HepG2 (cell line): ENCODE measurements around the gene SYNGR4. TPM values are rescaled to one million over a fixed set of nuclear protein-coding genes. Genes with fewer than 3 reads are reported as not detected.

Experiments
- GMEB1 ChIP-seq: sonication (generic); formaldehyde crosslinking; IDR thresholded peaks from 2 replicates; pipeline ENCODE4 v1.5.1; 2020; ENCODE audit warnings: missing genetic modification reagents, mild to moderate bottlenecking, borderline replicate concordance
- GPN1 ChIP-seq: sonication (generic); formaldehyde crosslinking; IDR thresholded peaks from 2 replicates; pipeline ENCODE4 v1.5.1; 2020; ENCODE audit warnings: missing genetic modification reagents, borderline replicate concordance
- HES4 ChIP-seq: sonication (generic); formaldehyde crosslinking; IDR thresholded peaks from 2 replicates; pipeline ENCODE4 v1.9.0; 2021; ENCODE audit warnings: mild to moderate bottlenecking, missing genetic modification reagents, borderline replicate concordance
- HNRNPH1 ChIP-seq: fragments of 200-400 bp; formaldehyde crosslinking; optimal IDR thresholded peaks from 2 replicates; pipeline ENCODE3; 2017; ENCODE audit warnings: mild to moderate bottlenecking, low read depth, low read length
- KLF15 ChIP-seq: sonication (generic); formaldehyde crosslinking; IDR thresholded peaks from 2 replicates; pipeline ENCODE4 v1.8.1; 2023; ENCODE audit warnings: borderline replicate concordance, mild to moderate bottlenecking, inconsistent platforms, missing genetic modification reagents, mixed read lengths
- LCORL ChIP-seq, 2 experiments: fragments of 450-650 bp in 1 of 2; sonication (generic) in 1 of 2; formaldehyde crosslinking in 1 of 2; IDR thresholded peaks; 2 replicates each; pipeline versions ENCODE4 v1.5.0 to v1.6.1; 2017 to 2020; ENCODE audit warnings: antibody characterized with exemption in 1 of 2, missing genetic modification reagents in 1 of 2
- MEIS2 ChIP-seq: sonication (generic); formaldehyde crosslinking; IDR thresholded peaks from 2 replicates; pipeline ENCODE4 v1.9.0; 2021; ENCODE audit warnings: mild to moderate bottlenecking, missing genetic modification reagents
- MTA3 ChIP-seq: sonication (generic); formaldehyde crosslinking; IDR thresholded peaks from 2 replicates; pipeline ENCODE4 v1.4.0; 2020; ENCODE audit warnings: missing genetic modification reagents
- MXD1 ChIP-seq: sonication (generic); formaldehyde crosslinking; IDR thresholded peaks from 2 replicates; pipeline ENCODE4 v1.4.0; 2020; ENCODE audit warnings: mild to moderate bottlenecking, missing genetic modification reagents
- POLR2G ChIP-seq: fragments of 200-400 bp; formaldehyde crosslinking; IDR thresholded peaks from 2 replicates; pipeline ENCODE4 v1.6.1; 2018; ENCODE audit warnings: mild to moderate bottlenecking, low read depth, low read length, moderate library complexity
- SOX13 ChIP-seq, 3 experiments: fragments of 450-650 bp in 1 of 3; sonication (generic) in 1 of 3; formaldehyde crosslinking in 1 of 3; IDR thresholded peaks in 2 of 3; conservative IDR thresholded peaks in 1 of 3; 2 replicates each; pipeline versions ENCODE4 v1.5.0 to v1.6.1; 2016 to 2020; ENCODE audit warnings: antibody characterized with exemption in 1 of 3, mild to moderate bottlenecking in 1 of 3, missing compliant biosample characterization in 1 of 3, missing genetic modification reagents in 1 of 3, moderate library complexity in 1 of 3
- WIZ ChIP-seq: sonication (generic); formaldehyde crosslinking; IDR thresholded peaks from 2 replicates; pipeline ENCODE4 v1.5.1; 2020; ENCODE audit warnings: mild to moderate bottlenecking, missing genetic modification reagents
- ZBTB37 ChIP-seq: sonication (generic); formaldehyde crosslinking; IDR thresholded peaks from 2 replicates; pipeline ENCODE4 v1.4.0; 2020; ENCODE audit warnings: mild to moderate bottlenecking, missing genetic modification reagents
- ZBTB49 ChIP-seq: sonication (generic); formaldehyde crosslinking; IDR thresholded peaks from 2 replicates; pipeline ENCODE4 v1.4.0; 2020; ENCODE audit warnings: missing genetic modification reagents, borderline replicate concordance
- ZMYM4 ChIP-seq: sonication (generic); formaldehyde crosslinking; IDR thresholded peaks from 2 replicates; pipeline ENCODE4 v1.8.1; 2023; ENCODE audit warnings: mild to moderate bottlenecking, missing genetic modification reagents
- ZNF12 ChIP-seq: sonication (generic); formaldehyde crosslinking; IDR thresholded peaks from 2 replicates; pipeline ENCODE4 v1.5.0; 2020; ENCODE audit warnings: missing genetic modification reagents
- ZNF235 ChIP-seq: sonication (generic); formaldehyde crosslinking; IDR thresholded peaks from 2 replicates; pipeline ENCODE4 v1.8.1; 2023; ENCODE audit warnings: mild to moderate bottlenecking, missing genetic modification reagents, borderline replicate concordance
- ZNF414 ChIP-seq: sonication (generic); formaldehyde crosslinking; IDR thresholded peaks from 2 replicates; pipeline ENCODE4 v1.5.0; 2020; ENCODE audit warnings: missing genetic modification reagents
- ZNF460 ChIP-seq: sonication (generic); formaldehyde crosslinking; IDR thresholded peaks from 2 replicates; pipeline ENCODE4 v1.5.1; 2020; ENCODE audit warnings: missing genetic modification reagents, mild to moderate bottlenecking, borderline replicate concordance
- ZNF567 ChIP-seq: sonication (generic); formaldehyde crosslinking; IDR thresholded peaks from 2 replicates; pipeline ENCODE4 v1.8.1; 2023; ENCODE audit warnings: mild to moderate bottlenecking, missing genetic modification reagents, borderline replicate concordance
- ZNF709 ChIP-seq: sonication (generic); formaldehyde crosslinking; IDR thresholded peaks from 2 replicates; pipeline ENCODE4 v1.5.0; 2020; ENCODE audit warnings: mild to moderate bottlenecking, missing genetic modification reagents
- polyA plus RNA-seq, 8 experiments: library from polyadenylated mRNA; depleted of rRNA in 3 of 8; stranded (reverse) in 7 of 8; unstranded in 1 of 8; fragments of >200 nt; fragmentation: Illumina TruSeq in 4 of 8; extraction: Trizol in 4 of 8; gene quantifications; 2 replicates each; pipeline versions ENCODE4 v1.2.1 to v1.2.3, GENCODE V29; 2011 to 2016; ENCODE audit warnings: low read depth in 4 of 8, missing spikeins in 1 of 8, mixed read lengths in 1 of 8; ENCODE audit not compliant: insufficient read depth in 1 of 8
- total RNA-seq, 5 experiments: library from RNA; depleted of rRNA; stranded (reverse); fragments of >200 nt; fragmentation: Illumina TruSeq; extraction: Trizol; gene quantifications; 2 replicates each; pipeline ENCODE4 v1.2.3, GENCODE V29; 2016; ENCODE audit warnings: low read depth in 1 of 5

SYNGR4 gene
- total and polyA plus RNA-seq, 2 of the 13 experiments (the other 11 are each of a cell fraction or from before 2014, with no cell fraction given) = not detected

GRCh38 chr19:48354332-48354992 lies 9.7 kb upstream of the SYNGR4 start (continued):
- no peak for TF ChIP-seq ZNF235
- peak; percentile 91 for TF ChIP-seq MEIS2 (CRISPR knock-in tag)
- no peak for TF ChIP-seq ZNF709 (CRISPR knock-in tag)
- no peak for TF ChIP-seq HNRNPH1
- peak; percentile 93 for TF ChIP-seq SOX13 (IDR thresholded peaks at IDR 0.05)
- peak in 1 of 2 experiments; percentile 96; a peak in 2 of 4 replicates for TF ChIP-seq SOX13 (CRISPR knock-in tag; conservative IDR thresholded peaks at IDR 0.05 in 1 of 2, IDR thresholded peaks at IDR 0.05 in 1 of 2)
- TF ChIP-seq KLF15 = no peak
- TF ChIP-seq ZBTB37 (CRISPR knock-in tag) = no peak
- TF ChIP-seq ZMYM4 (CRISPR knock-in tag) = peak; percentile 80
- TF ChIP-seq MXD1 (CRISPR knock-in tag) = no peak
- TF ChIP-seq HES4 (CRISPR knock-in tag) = no peak
- TF ChIP-seq GPN1 (CRISPR knock-in tag) = no peak
- no peak for TF ChIP-seq ZNF12 (CRISPR knock-in tag)
- peak; percentile 73 for TF ChIP-seq LCORL (IDR thresholded peaks at IDR 0.05)
- peak; percentile 96 for TF ChIP-seq LCORL (CRISPR knock-in tag; IDR thresholded peaks at IDR 0.05)
- TF ChIP-seq POLR2G = peak; percentile 48
- no peak for TF ChIP-seq WIZ (CRISPR knock-in tag)
- no peak for TF ChIP-seq MTA3 (CRISPR knock-in tag)
- no peak for TF ChIP-seq ZNF567 (CRISPR knock-in tag)
- TF ChIP-seq ZBTB49 (CRISPR knock-in tag) = no peak
- peak; percentile 67; the same call in 1 of the 2 replicates for TF ChIP-seq ZNF460 (CRISPR knock-in tag)
- TF ChIP-seq GMEB1 (CRISPR knock-in tag) = peak; percentile 48; the same call in 1 of the 2 replicates
- peak; percentile 72; the same call in 1 of the 2 replicates for TF ChIP-seq ZNF414
